Hindlimb muscle (tissue), 1 donor: ENCODE measurements around the gene DBNL. TPM values are rescaled to one million over a fixed set of nuclear protein-coding genes. Genes with fewer than 3 reads are reported as not detected.

Source experiments
- polyA plus RNA-seq: library from polyadenylated mRNA; unstranded; fragments of 120-200 nt; gene quantifications from one replicate; pipeline ENCODE4 v1.2.1, GENCODE V29; 2013; ENCODE audit not compliant: insufficient read length

Gene DBNL
- polyA plus RNA-seq, 1 donor, result 43.5 TPM

Other genes starting within 250 kb of the DBNL start
- gene MRPS24, start 175.2 kb upstream of the DBNL start, polyA plus RNA-seq, result 83.1 TPM
- gene URGCP, start 138.1 kb upstream of the DBNL start, polyA plus RNA-seq, result 20.2 TPM
- gene UBE2D4, start 118.3 kb upstream of the DBNL start, polyA plus RNA-seq, result 18.6 TPM
- gene SPDYE1, start 46.8 kb upstream of the DBNL start, polyA plus RNA-seq, result 2.3 TPM
- gene PGAM2, start 20.9 kb downstream of the DBNL start, polyA plus RNA-seq, result 319 TPM
- gene POLM, start 37.8 kb downstream of the DBNL start, polyA plus RNA-seq, result 23.8 TPM
- 72.1 TPM for gene AEBP1, start 59.6 kb downstream of the DBNL start, polyA plus RNA-seq
- 85.2 TPM for gene POLD2, start 78.8 kb downstream of the DBNL start, polyA plus RNA-seq
- gene MYL7, start 96.6 kb downstream of the DBNL start, polyA plus RNA-seq, result 5.1 TPM
- 7.1 TPM for gene GCK, start 144.7 kb downstream of the DBNL start, polyA plus RNA-seq
- gene YKT6, start 156.3 kb downstream of the DBNL start, polyA plus RNA-seq, result 72.1 TPM